Mesenchymal stem cell (in vitro differentiated cells and primary cell): ENCODE data around the gene TEX36.

Source experiments
- DNase-seq: peaks from one replicate; pipeline ENCODE4 v3.0.0-alpha.2; 2013
- H2AFZ ChIP-seq: one replicate; pipeline ENCODE4 v1.6.1; 2013; ENCODE audit warnings: low read depth, mild to moderate bottlenecking, control low read depth, inconsistent platforms, low read length, moderate library complexity
- H2AK5ac ChIP-seq: 2 replicates; pipeline ENCODE4 v1.6.1; 2013; ENCODE audit warnings: low read length, moderate library complexity, mild to moderate bottlenecking, inconsistent platforms; ENCODE audit not compliant: severe bottlenecking
- H2BK120ac ChIP-seq: one replicate; pipeline ENCODE4 v1.6.1; 2013; ENCODE audit warnings: low read depth, mild to moderate bottlenecking, inconsistent platforms, low read length, moderate library complexity
- H2BK12ac ChIP-seq, 2 experiments: one replicate each; pipeline ENCODE4 v1.6.1; 2013; ENCODE audit warnings: inconsistent platforms in 2 of 2, low read length in 2 of 2, mild to moderate bottlenecking in 2 of 2, moderate library complexity in 2 of 2, control low read depth in 1 of 2
- H2BK15ac ChIP-seq: one replicate; pipeline ENCODE4 v1.6.1; 2013; ENCODE audit warnings: mild to moderate bottlenecking, low read depth, inconsistent platforms; ENCODE audit not compliant: poor library complexity, severe bottlenecking
- H2BK5ac ChIP-seq: 2 replicates; pipeline ENCODE4 v1.6.1; 2013; ENCODE audit warnings: low read depth, mild to moderate bottlenecking, low read length, control low read depth, inconsistent platforms; ENCODE audit not compliant: poor library complexity, severe bottlenecking
- H3K14ac ChIP-seq, 2 experiments: one replicate each; pipeline ENCODE4 v1.6.1; 2013; ENCODE audit warnings: inconsistent platforms in 2 of 2, low read length in 2 of 2, control low read depth in 1 of 2, mild to moderate bottlenecking in 1 of 2, moderate library complexity in 1 of 2
- H3K18ac ChIP-seq, 2 experiments: one replicate each; pipeline ENCODE4 v1.6.1; 2013; ENCODE audit warnings: inconsistent platforms in 2 of 2, low read length in 2 of 2, control low read depth in 1 of 2, low read depth in 1 of 2, mild to moderate bottlenecking in 1 of 2
- H3K23ac ChIP-seq, 2 experiments: one replicate each; pipeline ENCODE4 v1.6.1; 2013; ENCODE audit warnings: inconsistent platforms in 2 of 2, low read length in 2 of 2, mild to moderate bottlenecking in 2 of 2, moderate library complexity in 2 of 2, control low read depth in 1 of 2
- H3K27ac ChIP-seq: 2 replicates; pipeline ENCODE4 v1.5.1; 2013; ENCODE audit warnings: mild to moderate bottlenecking, moderate library complexity, low read length, control low read depth, inconsistent platforms; ENCODE audit not compliant: poor library complexity, severe bottlenecking
- H3K27me3 ChIP-seq, 2 experiments: 2 replicates each; pipeline versions ENCODE4 v1.6.1 to v1.7.0; 2013; ENCODE audit warnings: low read length in 2 of 2, mild to moderate bottlenecking in 2 of 2, moderate library complexity in 2 of 2, control low read depth in 1 of 2, inconsistent platforms in 1 of 2; ENCODE audit not compliant: control insufficient read depth in 1 of 2, insufficient read depth in 1 of 2
- H3K36me3 ChIP-seq, 2 experiments: 2 replicates each; pipeline versions ENCODE4 v1.6.1 to v1.7.0; 2013; ENCODE audit warnings: low read length in 2 of 2, control low read depth in 1 of 2, inconsistent platforms in 1 of 2, low read depth in 1 of 2, mild to moderate bottlenecking in 1 of 2; ENCODE audit not compliant: insufficient read depth in 2 of 2, control insufficient read depth in 1 of 2
- H3K4ac ChIP-seq, 2 experiments: one replicate each; pipeline ENCODE4 v1.6.1; 2013; ENCODE audit warnings: inconsistent platforms in 2 of 2, low read length in 2 of 2, mild to moderate bottlenecking in 2 of 2, moderate library complexity in 2 of 2, control low read depth in 1 of 2, low read depth in 1 of 2
- H3K4me1 ChIP-seq: 2 replicates; pipeline ENCODE4 v1.6.1; 2013; ENCODE audit warnings: low read depth, low read length, control low read depth; ENCODE audit not compliant: control insufficient read depth, insufficient read depth
- H3K4me2 ChIP-seq: 2 replicates; pipeline ENCODE4 v1.6.1; 2013; ENCODE audit warnings: low read length, mild to moderate bottlenecking, inconsistent platforms; ENCODE audit not compliant: poor library complexity, severe bottlenecking
- H3K4me3 ChIP-seq, 2 experiments: 2 replicates each; pipeline versions ENCODE4 v1.5.1 to v1.7.0; 2013; ENCODE audit warnings: low read length in 2 of 2, mild to moderate bottlenecking in 2 of 2, control low read depth in 1 of 2, low read depth in 1 of 2; ENCODE audit not compliant: insufficient read depth in 1 of 2
- H3K79me1 ChIP-seq: replicated peaks from 2 replicates; pipeline ENCODE4 v1.6.1; 2013; ENCODE audit warnings: mild to moderate bottlenecking, control low read depth, low read length, inconsistent platforms; ENCODE audit not compliant: poor library complexity, severe bottlenecking
- H3K9ac ChIP-seq: 2 replicates; pipeline ENCODE4 v1.7.0; 2013; ENCODE audit warnings: mild to moderate bottlenecking, low read length, moderate library complexity
- H3K9me3 ChIP-seq: 2 replicates; pipeline ENCODE4 v1.7.0; 2013; ENCODE audit warnings: mild to moderate bottlenecking, low read length; ENCODE audit not compliant: control insufficient read depth
- H4K8ac ChIP-seq: one replicate; pipeline ENCODE4 v1.6.1; 2013; ENCODE audit warnings: inconsistent platforms, mild to moderate bottlenecking, low read length, moderate library complexity
- H4K91ac ChIP-seq: one replicate; pipeline ENCODE4 v1.6.1; 2013; ENCODE audit warnings: mild to moderate bottlenecking, low read length, inconsistent platforms
- WGBS: methylation state at CpG from one replicate; pipeline ENCODE4 v1.1.7; 2013; ENCODE audit warnings: mixed read lengths; 5-methylcytosine and 5-hydroxymethylcytosine counted together

TEX36 gene

DNA sequence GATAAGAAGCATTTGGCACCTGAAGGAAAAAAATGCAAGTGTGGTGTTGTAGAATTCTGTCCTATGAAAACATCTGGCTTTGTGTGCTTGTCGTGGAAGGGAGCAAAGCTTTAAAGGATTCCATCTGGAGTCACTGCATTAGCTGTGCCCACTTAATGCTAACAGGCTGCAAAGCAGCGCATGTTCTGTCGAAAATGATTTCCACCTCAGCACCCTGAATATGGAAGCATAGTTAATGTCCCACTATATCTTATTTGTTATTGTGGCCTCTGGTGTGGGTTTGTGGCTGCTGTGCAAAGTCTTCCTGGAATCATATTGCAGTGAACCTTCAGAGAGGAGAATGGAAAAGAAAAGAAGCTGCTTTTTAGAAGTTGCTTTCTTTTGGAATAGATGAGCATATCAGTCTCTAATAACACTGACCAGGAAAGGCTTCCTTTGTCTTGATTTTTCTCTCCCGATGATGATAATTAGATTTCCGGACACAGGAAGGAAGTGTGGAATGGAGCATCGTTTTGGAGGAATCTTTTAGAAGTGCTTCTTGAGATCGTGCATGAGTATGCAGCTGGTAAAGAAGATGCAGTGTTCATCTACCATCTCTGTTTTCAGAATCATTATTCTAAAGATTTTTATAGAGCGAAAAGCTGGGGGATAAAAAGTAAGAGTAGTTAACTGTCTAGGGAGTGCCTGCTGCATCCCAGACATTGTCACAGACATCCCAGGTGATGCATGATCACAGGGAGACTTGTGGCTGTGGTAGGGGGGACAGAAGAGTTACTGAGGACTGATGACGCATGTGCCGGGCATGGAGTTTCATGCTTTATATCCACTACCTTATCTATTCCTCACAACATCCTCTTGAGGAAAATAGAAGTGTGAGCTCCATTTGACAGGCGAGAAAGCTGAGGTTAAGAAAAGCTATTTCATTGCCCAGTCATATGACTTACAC, 54.6 kb downstream of the TEX36 start:
- H3K4ac ChIP-seq, result no peak overlapping the region
- no peaks in the 10 kb centered on the region for H3K36me3 ChIP-seq
- H3K27ac ChIP-seq, result no peak overlapping the region
- H3K9me3 ChIP-seq, result no peaks in the 10 kb centered on the region
- no peak overlapping the region for H4K8ac ChIP-seq
- no peak overlapping the region for H3K9ac ChIP-seq
- no peak overlapping the region for H2BK12ac ChIP-seq
- H2AK5ac ChIP-seq, result no peak overlapping the region
- no peak overlapping the region for H3K4me2 ChIP-seq
- no peak overlapping the region for H3K18ac ChIP-seq
- no peak overlapping the region for H3K14ac ChIP-seq
- no peak overlapping the region for H2BK15ac ChIP-seq
- no peak overlapping the region for H2BK120ac ChIP-seq
- H2AFZ ChIP-seq, result no peak overlapping the region
- H3K23ac ChIP-seq, result no peak overlapping the region
- peaks cover 9 to 39% of the 10 kb centered on the region in 2 experiments for H3K27me3 ChIP-seq
- DNase-seq, result no peak
- H4K91ac ChIP-seq, result no peak overlapping the region
- no peaks in the 10 kb centered on the region for H3K4me1 ChIP-seq
- no peak overlapping the region for H2BK5ac ChIP-seq
- no peak overlapping the region for H3K4me3 ChIP-seq
- no peaks in the 10 kb centered on the region for H3K79me1 ChIP-seq
- WGBS, result 80% methylated on average over 9 of the region's 11 CpGs

GRCh38 chr10:125627646-125628045, 55.3 kb downstream of the TEX36 start:
- H3K14ac ChIP-seq, result no peak overlapping the region
- no peak for DNase-seq
- H2BK12ac ChIP-seq, result no peak overlapping the region
- no peak overlapping the region for H2AK5ac ChIP-seq
- H3K9ac ChIP-seq, result no peak overlapping the region
- H2BK120ac ChIP-seq, result no peak overlapping the region
- no peaks in the 10 kb centered on the region for H3K79me1 ChIP-seq
- H3K4ac ChIP-seq, result no peak overlapping the region
- H3K36me3 ChIP-seq, result no peaks in the 10 kb centered on the region
- H3K9me3 ChIP-seq, result peaks cover 1% of the 10 kb centered on the region
- no peak overlapping the region for H3K27ac ChIP-seq
- no peak overlapping the region for H3K18ac ChIP-seq
- no peak overlapping the region for H3K4me3 ChIP-seq
- no peak overlapping the region for H4K91ac ChIP-seq
- H4K8ac ChIP-seq, result no peak overlapping the region
- no peak overlapping the region for H2BK5ac ChIP-seq
- H3K4me1 ChIP-seq, result no peaks in the 10 kb centered on the region
- H2AFZ ChIP-seq, result no peak overlapping the region
- H3K23ac ChIP-seq, result no peak overlapping the region
- H2BK15ac ChIP-seq, result no peak overlapping the region
- peaks cover 9 to 35% of the 10 kb centered on the region in 2 experiments for H3K27me3 ChIP-seq
- no peak overlapping the region for H3K4me2 ChIP-seq
- WGBS, result 65% methylated on average over 3 of the region's 4 CpGs

DNA sequence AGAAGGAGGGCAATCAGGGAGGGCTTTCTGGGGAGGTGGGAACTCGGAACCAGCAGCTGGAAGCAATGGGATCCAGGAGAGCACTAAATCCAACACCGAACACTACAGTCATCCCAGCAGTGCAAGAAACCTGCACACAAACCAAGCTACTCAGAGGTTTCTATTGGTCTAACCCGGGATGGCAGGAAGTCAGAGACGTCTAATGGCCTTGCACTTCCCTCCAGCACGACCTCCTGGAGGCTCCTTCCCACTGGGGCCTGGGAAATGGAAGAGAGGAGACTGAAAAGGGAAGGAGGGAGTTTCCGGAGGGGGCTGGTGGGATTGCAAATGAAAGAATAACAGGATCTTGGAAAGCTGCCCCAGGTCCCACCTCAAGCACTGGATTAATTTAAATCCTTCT, 56.3 kb downstream of the TEX36 start:
- DNase-seq, result no peak
- Histone ChIP-seq H3K27me3 (peaks cover 9 to 26% of the 10 kb centered on the region in 2 experiments), H3K9ac (no peak overlapping the region), H3K4me2 (no peak overlapping the region), H3K79me1 (no peaks in the 10 kb centered on the region), H2AK5ac (no peak overlapping the region), H3K18ac (no peak overlapping the region), H3K4ac (no peak overlapping the region), H3K27ac (no peak overlapping the region), H2BK120ac (no peak overlapping the region), H3K14ac (no peak overlapping the region), H3K9me3 (peaks cover 3% of the 10 kb centered on the region), H3K23ac (no peak overlapping the region), H4K91ac (no peak overlapping the region), H2BK15ac (no peak overlapping the region), H2AFZ (no peak overlapping the region), H3K36me3 (no peaks in the 10 kb centered on the region), H2BK5ac (no peak overlapping the region), H4K8ac (no peak overlapping the region), H2BK12ac (no peak overlapping the region), H3K4me3 (no peak overlapping the region), H3K4me1 (no peaks in the 10 kb centered on the region)
- WGBS, result 44% methylated on average over 4 of the region's 6 CpGs

DNA sequence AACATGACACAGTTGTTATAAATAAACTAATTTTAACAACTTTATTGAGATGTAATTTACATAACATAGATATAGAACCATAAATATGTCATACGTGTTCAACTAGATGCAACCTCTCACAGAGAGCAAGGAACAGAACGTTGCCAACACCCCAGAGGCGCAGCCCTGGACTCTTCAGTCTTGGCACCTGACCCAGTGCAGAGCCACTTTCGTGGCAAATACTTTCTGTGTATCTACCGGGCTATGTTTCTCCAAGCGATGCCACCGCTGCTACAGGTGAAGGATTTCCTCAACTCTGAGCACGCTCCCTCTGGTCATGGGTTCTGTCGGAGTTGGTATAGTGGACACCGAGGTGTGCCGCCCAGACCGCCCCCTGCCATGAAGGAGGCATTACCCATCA, 57.4 kb downstream of the TEX36 start:
- Histone ChIP-seq H3K4me2 (no peak overlapping the region), H3K79me1 (no peaks in the 10 kb centered on the region), H3K23ac (no peak overlapping the region), H4K91ac (no peak overlapping the region), H2AK5ac (no peak overlapping the region), H2BK12ac (no peak overlapping the region), H2BK15ac (no peak overlapping the region), H3K4me3 (no peak overlapping the region), H3K27ac (no peak overlapping the region), H3K4ac (no peak overlapping the region), H2BK120ac (no peak overlapping the region), H2BK5ac (no peak overlapping the region), H3K9ac (no peak overlapping the region), H4K8ac (no peak overlapping the region), H2AFZ (no peak overlapping the region), H3K27me3 (peaks cover 9 to 21% of the 10 kb centered on the region in 2 experiments), H3K18ac (no peak overlapping the region), H3K9me3 (peaks cover 9% of the 10 kb centered on the region), H3K14ac (no peak overlapping the region), H3K4me1 (no peaks in the 10 kb centered on the region), H3K36me3 (no peaks in the 10 kb centered on the region)
- DNase-seq, result no peak
- WGBS, result 80% methylated on average over 12 of the region's 12 CpGs
